GM12878 (cell line): ENCODE results near the gene HINT2.

Experiments used
- BCL11A ChIP-seq: IDR thresholded peaks from 2 replicates; pipeline ENCODE4 v1.6.1; 2011; ENCODE audit warnings: low read depth, low read length
- POLR2AphosphoS5 ChIP-seq: IDR thresholded peaks from 2 replicates; pipeline ENCODE4 v1.6.1; 2011; ENCODE audit warnings: mild to moderate bottlenecking, low read length, inconsistent platforms
- TF ChIP-seq, protein P1 (sequence below): fragments of 150-350 bp; IDR thresholded peaks from 2 replicates; pipeline ENCODE4 v1.6.1; 2016; ENCODE audit warnings: low read depth, low read length
- TF ChIP-seq, protein P2 (sequence below), 3 experiments: IDR thresholded peaks in 2 of 3; conservative IDR thresholded peaks in 1 of 3; 2 replicates each; pipeline ENCODE4 v1.5.1; 2011; ENCODE audit warnings: low read depth in 3 of 3, low read length in 3 of 3, mild to moderate bottlenecking in 3 of 3, control low read depth in 2 of 3, moderate library complexity in 2 of 3, inconsistent platforms in 1 of 3, mixed read lengths in 1 of 3; ENCODE audit not compliant: control insufficient read depth in 2 of 3, insufficient read depth in 1 of 3; ENCODE audit errors: extremely low read depth in 1 of 3
- TF ChIP-seq, protein P3 (sequence below): fragments of 450-650 bp; IDR thresholded peaks from 2 replicates; pipeline ENCODE4 v1.6.1; 2017; ENCODE audit warnings: low read depth, mild to moderate bottlenecking, moderate library complexity
- TF ChIP-seq, protein P4 (sequence below): IDR thresholded peaks from 2 replicates; pipeline ENCODE4 v1.6.1; 2011; ENCODE audit warnings: low read depth, low read length, improper control_type of control experiment, borderline replicate concordance
- TF ChIP-seq, protein P5 (sequence below): IDR thresholded peaks from 2 replicates; pipeline ENCODE4 v1.6.1; 2012; ENCODE audit warnings: low read depth, low read length, improper control_type of control experiment

DNA sequence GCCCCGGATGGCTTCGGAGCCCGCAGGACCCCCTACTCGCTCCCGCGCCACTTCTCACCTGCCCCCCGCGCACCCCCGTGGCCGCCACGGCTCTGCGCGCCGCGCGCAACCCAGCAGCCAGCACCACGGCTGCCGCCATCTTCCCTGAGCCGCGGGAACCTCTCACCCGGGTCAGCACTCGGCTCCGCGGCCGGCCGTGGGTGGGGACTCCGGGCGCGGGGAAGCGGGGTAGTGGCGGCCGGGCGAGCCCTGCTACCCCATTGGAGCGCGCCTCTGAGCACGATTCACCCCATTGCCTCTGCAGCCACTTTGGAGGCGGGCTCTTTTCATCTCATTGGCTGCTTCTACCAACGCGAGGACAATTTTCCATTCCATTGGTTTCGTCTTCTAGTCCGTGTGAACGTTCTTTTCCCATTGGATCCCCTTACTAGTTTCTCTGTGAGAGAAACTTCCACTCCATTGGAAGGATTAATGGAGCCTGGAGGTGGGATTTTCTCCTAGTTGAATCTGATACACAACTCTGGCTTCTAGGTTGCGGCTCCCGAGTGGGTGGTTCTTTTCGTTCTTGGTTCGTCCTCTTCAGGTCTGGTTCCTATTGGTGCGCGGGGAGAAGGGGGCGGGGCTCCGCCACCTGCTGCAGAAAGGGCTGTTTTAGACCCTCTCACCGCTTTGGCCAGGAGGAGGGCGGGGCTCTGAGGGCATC lies at the start of gene HINT2:
- TF ChIP-seq, protein P1, sequence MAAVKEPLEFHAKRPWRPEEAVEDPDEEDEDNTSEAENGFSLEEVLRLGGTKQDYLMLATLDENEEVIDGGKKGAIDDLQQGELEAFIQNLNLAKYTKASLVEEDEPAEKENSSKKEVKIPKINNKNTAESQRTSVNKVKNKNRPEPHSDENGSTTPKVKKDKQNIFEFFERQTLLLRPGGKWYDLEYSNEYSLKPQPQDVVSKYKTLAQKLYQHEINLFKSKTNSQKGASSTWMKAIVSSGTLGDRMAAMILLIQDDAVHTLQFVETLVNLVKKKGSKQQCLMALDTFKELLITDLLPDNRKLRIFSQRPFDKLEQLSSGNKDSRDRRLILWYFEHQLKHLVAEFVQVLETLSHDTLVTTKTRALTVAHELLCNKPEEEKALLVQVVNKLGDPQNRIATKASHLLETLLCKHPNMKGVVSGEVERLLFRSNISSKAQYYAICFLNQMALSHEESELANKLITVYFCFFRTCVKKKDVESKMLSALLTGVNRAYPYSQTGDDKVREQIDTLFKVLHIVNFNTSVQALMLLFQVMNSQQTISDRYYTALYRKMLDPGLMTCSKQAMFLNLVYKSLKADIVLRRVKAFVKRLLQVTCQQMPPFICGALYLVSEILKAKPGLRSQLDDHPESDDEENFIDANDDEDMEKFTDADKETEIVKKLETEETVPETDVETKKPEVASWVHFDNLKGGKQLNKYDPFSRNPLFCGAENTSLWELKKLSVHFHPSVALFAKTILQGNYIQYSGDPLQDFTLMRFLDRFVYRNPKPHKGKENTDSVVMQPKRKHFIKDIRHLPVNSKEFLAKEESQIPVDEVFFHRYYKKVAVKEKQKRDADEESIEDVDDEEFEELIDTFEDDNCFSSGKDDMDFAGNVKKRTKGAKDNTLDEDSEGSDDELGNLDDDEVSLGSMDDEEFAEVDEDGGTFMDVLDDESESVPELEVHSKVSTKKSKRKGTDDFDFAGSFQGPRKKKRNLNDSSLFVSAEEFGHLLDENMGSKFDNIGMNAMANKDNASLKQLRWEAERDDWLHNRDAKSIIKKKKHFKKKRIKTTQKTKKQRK = peak; percentile 55; the same call in 1 of the 2 replicates
- TF ChIP-seq, protein P2, sequence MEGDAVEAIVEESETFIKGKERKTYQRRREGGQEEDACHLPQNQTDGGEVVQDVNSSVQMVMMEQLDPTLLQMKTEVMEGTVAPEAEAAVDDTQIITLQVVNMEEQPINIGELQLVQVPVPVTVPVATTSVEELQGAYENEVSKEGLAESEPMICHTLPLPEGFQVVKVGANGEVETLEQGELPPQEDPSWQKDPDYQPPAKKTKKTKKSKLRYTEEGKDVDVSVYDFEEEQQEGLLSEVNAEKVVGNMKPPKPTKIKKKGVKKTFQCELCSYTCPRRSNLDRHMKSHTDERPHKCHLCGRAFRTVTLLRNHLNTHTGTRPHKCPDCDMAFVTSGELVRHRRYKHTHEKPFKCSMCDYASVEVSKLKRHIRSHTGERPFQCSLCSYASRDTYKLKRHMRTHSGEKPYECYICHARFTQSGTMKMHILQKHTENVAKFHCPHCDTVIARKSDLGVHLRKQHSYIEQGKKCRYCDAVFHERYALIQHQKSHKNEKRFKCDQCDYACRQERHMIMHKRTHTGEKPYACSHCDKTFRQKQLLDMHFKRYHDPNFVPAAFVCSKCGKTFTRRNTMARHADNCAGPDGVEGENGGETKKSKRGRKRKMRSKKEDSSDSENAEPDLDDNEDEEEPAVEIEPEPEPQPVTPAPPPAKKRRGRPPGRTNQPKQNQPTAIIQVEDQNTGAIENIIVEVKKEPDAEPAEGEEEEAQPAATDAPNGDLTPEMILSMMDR (IDR thresholded peaks at IDR 0.05 in 2 of 3, conservative IDR thresholded peaks at IDR 0.05 in 1 of 3; ENCODE audit: control insufficient read depth in 2 of 3, extremely low read depth in 1 of 3, insufficient read depth in 1 of 3, low read depth in 3 of 3, low read length in 3 of 3) = no peak
- TF ChIP-seq, protein P3, sequence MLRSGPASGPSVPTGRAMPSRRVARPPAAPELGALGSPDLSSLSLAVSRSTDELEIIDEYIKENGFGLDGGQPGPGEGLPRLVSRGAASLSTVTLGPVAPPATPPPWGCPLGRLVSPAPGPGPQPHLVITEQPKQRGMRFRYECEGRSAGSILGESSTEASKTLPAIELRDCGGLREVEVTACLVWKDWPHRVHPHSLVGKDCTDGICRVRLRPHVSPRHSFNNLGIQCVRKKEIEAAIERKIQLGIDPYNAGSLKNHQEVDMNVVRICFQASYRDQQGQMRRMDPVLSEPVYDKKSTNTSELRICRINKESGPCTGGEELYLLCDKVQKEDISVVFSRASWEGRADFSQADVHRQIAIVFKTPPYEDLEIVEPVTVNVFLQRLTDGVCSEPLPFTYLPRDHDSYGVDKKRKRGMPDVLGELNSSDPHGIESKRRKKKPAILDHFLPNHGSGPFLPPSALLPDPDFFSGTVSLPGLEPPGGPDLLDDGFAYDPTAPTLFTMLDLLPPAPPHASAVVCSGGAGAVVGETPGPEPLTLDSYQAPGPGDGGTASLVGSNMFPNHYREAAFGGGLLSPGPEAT = peak; percentile 73
- TF ChIP-seq, protein P4, sequence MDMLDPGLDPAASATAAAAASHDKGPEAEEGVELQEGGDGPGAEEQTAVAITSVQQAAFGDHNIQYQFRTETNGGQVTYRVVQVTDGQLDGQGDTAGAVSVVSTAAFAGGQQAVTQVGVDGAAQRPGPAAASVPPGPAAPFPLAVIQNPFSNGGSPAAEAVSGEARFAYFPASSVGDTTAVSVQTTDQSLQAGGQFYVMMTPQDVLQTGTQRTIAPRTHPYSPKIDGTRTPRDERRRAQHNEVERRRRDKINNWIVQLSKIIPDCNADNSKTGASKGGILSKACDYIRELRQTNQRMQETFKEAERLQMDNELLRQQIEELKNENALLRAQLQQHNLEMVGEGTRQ = no peak
- TF ChIP-seq, protein P5, sequence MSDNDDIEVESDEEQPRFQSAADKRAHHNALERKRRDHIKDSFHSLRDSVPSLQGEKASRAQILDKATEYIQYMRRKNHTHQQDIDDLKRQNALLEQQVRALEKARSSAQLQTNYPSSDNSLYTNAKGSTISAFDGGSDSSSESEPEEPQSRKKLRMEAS = no peak
- peak; percentile 85 for TF ChIP-seq POLR2AphosphoS5
- TF ChIP-seq BCL11A = no peak
